Fibroblast of lung (primary cell): ENCODE data around the gene LTF. TPM values are rescaled to one million over a fixed set of nuclear protein-coding genes. Genes with fewer than 3 reads are reported as not detected.
"Not testable (repeated sequence)": the region's sequence is repeated elsewhere in the genome, so short reads cannot be mapped to it uniquely, and the experiment has no call there.

Experiments
- DNase-seq, 2 donors: peaks; one replicate each; pipeline versions ENCODE4 v3.0.0 to v3.0.0-alpha.2; 2010; ENCODE audit warnings: low read depth in 2 of 2
- H2AFZ ChIP-seq: 2 replicates; pipeline ENCODE4 v1.5.1; 2012; ENCODE audit warnings: low read length, control low read depth, inconsistent platforms
- H3K27ac ChIP-seq: 2 replicates; pipeline ENCODE4 v1.5.1; 2011; ENCODE audit warnings: low read length, control low read depth; ENCODE audit not compliant: insufficient read depth
- H3K27me3 ChIP-seq: 2 replicates; pipeline ENCODE4 v1.5.1; 2011; ENCODE audit warnings: mild to moderate bottlenecking, low read length; ENCODE audit not compliant: control insufficient read depth, insufficient read depth
- H3K36me3 ChIP-seq: 2 replicates; pipeline ENCODE4 v1.5.1; 2011; ENCODE audit warnings: low read length; ENCODE audit not compliant: control insufficient read depth, insufficient read depth
- H3K4me1 ChIP-seq: 2 replicates; pipeline ENCODE4 v1.5.1; 2011; ENCODE audit warnings: low read length; ENCODE audit not compliant: control insufficient read depth, insufficient read depth; ENCODE audit errors: extremely low read depth
- H3K4me2 ChIP-seq: 2 replicates; pipeline ENCODE4 v1.5.1; 2011; ENCODE audit warnings: low read length, control low read depth; ENCODE audit not compliant: insufficient read depth; ENCODE audit errors: extremely low read depth
- H3K4me3 ChIP-seq, 4 experiments: fragments of 200-600 bp in 1 of 4; sonication (generic) in 1 of 4; replicated peaks in 1 of 4; 2 replicates each; pipeline ENCODE4 v1.5.1; 2011 to 2016; ENCODE audit warnings: low read length in 4 of 4, low read depth in 3 of 4, mild to moderate bottlenecking in 3 of 4, control low read depth in 2 of 4, inconsistent platforms in 1 of 4, mixed read lengths in 1 of 4; ENCODE audit not compliant: insufficient read depth in 1 of 4; ENCODE audit errors: control extremely low read depth in 1 of 4
- H3K79me2 ChIP-seq: 2 replicates; pipeline ENCODE4 v1.5.1; 2012; ENCODE audit warnings: mild to moderate bottlenecking, low read length, inconsistent platforms; ENCODE audit not compliant: control insufficient read depth, insufficient read depth
- H3K9ac ChIP-seq: 2 replicates; pipeline ENCODE4 v1.5.1; 2011; ENCODE audit warnings: mild to moderate bottlenecking, low read length, control low read depth; ENCODE audit not compliant: insufficient read depth
- H3K9me3 ChIP-seq: 2 replicates; pipeline ENCODE4 v1.5.1; 2012; ENCODE audit warnings: low read depth, low read length; ENCODE audit not compliant: control insufficient read depth, insufficient read depth
- H4K20me1 ChIP-seq: 2 replicates; pipeline ENCODE4 v1.5.1; 2011; ENCODE audit warnings: low read length; ENCODE audit not compliant: control insufficient read depth, insufficient read depth; ENCODE audit errors: extremely low read depth
- CTCF ChIP-seq, 2 donors: IDR thresholded peaks in 1 of 2; conservative IDR thresholded peaks in 1 of 2; 1 replicate in 1 of 2; 2 replicates in 1 of 2; pipeline ENCODE4 v1.5.1; 2011 to 2012; ENCODE audit warnings: low read length in 2 of 2, control low read depth in 1 of 2, inconsistent platforms in 1 of 2, low read depth in 1 of 2, mild to moderate bottlenecking in 1 of 2
- EZH2 ChIP-seq: IDR thresholded peaks from 2 replicates; pipeline ENCODE4 v1.5.1; 2012; ENCODE audit warnings: low read length, control low read depth, mild to moderate bottlenecking; ENCODE audit errors: missing control alignments
- polyA plus RNA-seq, 2 donors: library from polyadenylated mRNA; depleted of rRNA in 1 of 2; stranded (reverse) in 1 of 2; unstranded in 1 of 2; fragments of >200 nt; gene quantifications; 2 replicates each; pipeline ENCODE4 v1.2.1, GENCODE V29; 2011 to 2012; ENCODE audit warnings: missing spikeins in 1 of 2
- total RNA-seq: library from RNA; depleted of rRNA; stranded (reverse); fragments of >200 nt; gene quantifications from 2 replicates; pipeline ENCODE4 v1.2.1, GENCODE V29; 2014

LTF gene
- total and polyA plus RNA-seq, 2 donors (not counting 1 experiment from before 2014, with no cell fraction given) = not detected

DNA sequence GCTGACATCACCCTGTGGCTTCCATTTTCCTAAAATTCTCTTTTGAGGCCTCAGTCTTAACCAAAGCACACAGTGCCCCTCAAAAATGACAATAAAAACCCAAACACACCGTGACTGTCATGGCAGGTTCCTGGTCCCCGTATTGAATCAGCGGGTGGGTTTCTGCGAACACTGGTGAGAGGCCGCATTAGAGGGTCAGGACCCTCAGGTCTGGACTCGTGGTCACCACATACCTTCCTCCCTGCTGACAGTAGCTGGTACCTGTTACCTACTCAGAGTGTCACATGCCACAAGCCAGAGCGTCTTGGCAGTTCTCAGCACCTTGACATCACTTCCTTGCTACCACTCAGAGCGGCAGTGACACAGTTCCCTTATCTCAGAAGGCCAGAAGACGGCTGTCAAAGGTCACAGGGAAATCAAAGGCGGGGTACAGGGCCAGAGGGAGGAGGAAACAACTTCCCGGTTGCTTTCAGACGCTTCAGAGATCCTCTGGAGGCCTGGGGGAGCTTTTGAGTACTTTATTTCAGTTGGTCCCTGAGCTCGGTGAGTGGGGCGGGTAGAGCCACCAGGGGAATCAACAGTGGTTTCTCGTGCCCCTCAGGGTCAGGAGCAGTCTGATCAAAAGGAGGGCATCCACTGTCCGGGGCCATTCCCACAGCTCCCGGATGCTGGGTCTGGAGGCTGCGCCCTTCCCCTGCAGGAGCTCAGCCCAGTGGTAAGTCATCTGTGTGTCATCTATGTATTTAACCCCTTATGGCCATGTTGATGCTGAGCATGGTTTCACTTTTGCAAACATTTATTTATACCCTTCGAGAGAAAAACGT lies 57.7 kb downstream of the LTF start, which contains the start of the genes CCR5AS and CCRL2:
Gene CCR5AS (minus strand): TSS at position 279 of the 824 bp plus-strand sequence.
Gene CCRL2 (plus strand): TSS at position 472 of the 824 bp plus-strand sequence. CDS start 821 bp downstream, outside the sequence.
- Histone ChIP-seq H3K4me2 (peak within 1 kb of the TSS; percentile 75), H3K4me3 (peak within 1 kb of the TSS in 3 of 4 experiments; percentile 3 to 37 (median 8))

DNA sequence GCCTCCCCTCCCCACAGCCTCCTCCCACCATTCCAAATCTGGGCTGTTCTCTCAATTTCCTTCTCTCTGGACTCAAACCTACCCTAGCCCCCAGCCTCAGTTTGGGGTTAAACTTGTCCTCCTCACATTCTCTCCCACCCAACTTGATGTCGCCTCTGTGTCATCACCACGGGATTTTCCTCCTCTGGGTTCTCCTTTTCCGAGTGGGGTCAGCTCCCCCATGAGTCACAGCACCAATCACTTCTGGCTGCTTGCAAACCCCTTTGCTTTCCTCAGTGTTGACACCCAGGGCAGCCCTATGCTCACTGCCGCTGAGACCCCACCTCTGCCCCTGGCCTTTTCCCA lies 58.3 kb downstream of the LTF start:
- Histone ChIP-seq H4K20me1 (no peaks in the 10 kb centered on the region), H3K4me2 (no peak overlapping the region), H3K9ac (no peak overlapping the region), H3K4me3 (no peak overlapping the region), H2AFZ (no peak overlapping the region), H3K36me3 (no peaks in the 10 kb centered on the region), H3K4me1 (peaks cover 21% of the 10 kb centered on the region), H3K9me3 (no peaks in the 10 kb centered on the region), H3K27ac (no peak overlapping the region), H3K79me2 (no peaks in the 10 kb centered on the region), H3K27me3 (no peaks in the 10 kb centered on the region)
- DNase-seq = no peak
- no peak for TF ChIP-seq CTCF (conservative IDR thresholded peaks at IDR 0.05 in 1 of 2, IDR thresholded peaks at IDR 0.05 in 1 of 2; ENCODE audit: low read depth in 1 of 2, low read length in 2 of 2)
- TF ChIP-seq EZH2 = no peak

More for the DNA sequence above, 57.7 kb downstream of the LTF start, which contains the start of the genes CCR5AS and CCRL2:
- H3K79me2 ChIP-seq = no peaks in the 10 kb centered on the region
- peak; percentile 37 to 61 for DNase-seq
- H3K4me1 ChIP-seq = peaks cover 21% of the 10 kb centered on the region
- H3K9me3 ChIP-seq = no peaks in the 10 kb centered on the region
- no peaks in the 10 kb centered on the region for H3K27me3 ChIP-seq
- H2AFZ ChIP-seq = peak within 1 kb of the TSS; percentile 62
- H3K36me3 ChIP-seq = no peaks in the 10 kb centered on the region
- TF ChIP-seq EZH2 (no peak), CTCF (conservative IDR thresholded peaks at IDR 0.05 in 1 of 2, IDR thresholded peaks at IDR 0.05 in 1 of 2; ENCODE audit: low read depth in 1 of 2, low read length in 2 of 2) (no peak)
- peak within 1 kb of the TSS; percentile 59 for H3K27ac ChIP-seq
- no peaks in the 10 kb centered on the region for H4K20me1 ChIP-seq
- peak within 1 kb of the TSS; percentile 33 for H3K9ac ChIP-seq

DNA sequence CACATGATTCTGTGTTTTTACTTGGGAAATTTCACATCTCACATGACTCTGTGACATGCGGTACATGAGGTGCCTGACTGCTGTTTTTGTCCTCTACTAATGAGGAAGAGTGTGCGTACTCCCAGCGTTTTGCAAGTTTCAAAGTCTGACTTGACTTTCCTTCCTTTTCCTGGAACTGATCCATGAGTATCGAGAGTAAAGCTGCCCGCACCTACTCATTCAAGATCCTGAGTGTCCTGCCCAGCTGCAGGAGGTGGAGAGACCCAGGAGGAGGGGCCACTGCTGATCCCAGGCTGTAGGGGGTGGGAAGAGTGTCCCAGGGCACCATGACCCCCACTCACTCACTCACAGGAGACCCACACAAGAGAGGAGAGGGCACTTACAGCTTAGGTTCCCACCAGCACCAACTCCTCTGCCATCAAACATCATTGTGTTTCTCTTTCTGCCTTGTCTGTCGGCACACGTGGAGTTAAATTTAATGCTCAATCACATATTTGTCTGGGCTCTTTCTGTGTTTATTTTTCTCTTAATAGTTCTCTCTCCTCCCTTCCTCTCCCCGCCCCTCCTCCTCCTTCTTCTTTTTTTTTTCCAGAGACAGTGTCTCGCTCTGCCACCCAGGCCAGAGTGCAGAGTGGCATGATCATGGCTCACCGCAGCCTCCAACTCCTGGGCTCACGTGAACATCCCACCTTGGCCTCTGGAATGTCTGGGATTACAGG lies 59.2 kb downstream of the LTF start:
- H3K9me3 ChIP-seq = no peaks in the 10 kb centered on the region
- TF ChIP-seq CTCF (conservative IDR thresholded peaks at IDR 0.05 in 1 of 2, IDR thresholded peaks at IDR 0.05 in 1 of 2; ENCODE audit: low read depth in 1 of 2, low read length in 2 of 2) (no peak), EZH2 (no peak)
- peaks cover 27% of the 10 kb centered on the region for H3K4me1 ChIP-seq
- H3K27ac ChIP-seq = no peak overlapping the region
- peak overlapping the region; percentile 7 for H2AFZ ChIP-seq
- H3K36me3 ChIP-seq = no peaks in the 10 kb centered on the region
- H3K4me3 ChIP-seq = no peak overlapping the region
- DNase-seq = no peak
- no peaks in the 10 kb centered on the region for H4K20me1 ChIP-seq
- no peaks in the 10 kb centered on the region for H3K27me3 ChIP-seq
- no peak overlapping the region for H3K4me2 ChIP-seq
- H3K79me2 ChIP-seq = no peaks in the 10 kb centered on the region
- no peak overlapping the region for H3K9ac ChIP-seq

DNA sequence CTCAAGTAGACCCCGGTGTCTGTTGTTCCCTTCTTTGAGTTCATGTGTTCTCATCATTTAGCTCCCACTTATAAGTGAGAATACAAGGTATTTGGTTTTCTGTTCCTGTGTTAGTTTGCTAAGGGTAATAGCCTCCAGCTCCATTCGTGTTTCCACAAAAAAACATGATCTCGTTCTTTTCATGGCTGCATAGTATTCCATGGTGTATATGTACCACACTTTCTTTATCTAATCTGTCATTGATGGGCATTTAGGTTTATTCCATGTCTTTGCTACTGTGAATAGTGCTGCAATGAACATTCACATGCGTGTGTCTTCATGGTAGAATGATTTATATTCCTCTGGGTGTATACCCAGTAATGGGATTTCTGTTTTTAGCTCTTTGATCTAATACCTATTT lies 61.8 kb downstream of the LTF start:
- not testable (repeated sequence) for H3K4me2 ChIP-seq, H4K20me1 ChIP-seq, H3K9ac ChIP-seq, H3K36me3 ChIP-seq, H3K27me3 ChIP-seq, DNase-seq, H2AFZ ChIP-seq, H3K27ac ChIP-seq, H3K9me3 ChIP-seq, H3K4me3 ChIP-seq, H3K79me2 ChIP-seq
- peaks cover 25% of the 10 kb centered on the region for H3K4me1 ChIP-seq
